IMR-90 (cell line): ENCODE measurements around the gene PPP3CA. TPM values are rescaled to one million over a fixed set of nuclear protein-coding genes. Genes with fewer than 3 reads are reported as not detected.

ENCODE experiments used
- ATAC-seq: fragments of 200-7000 bp; cut with Tn5 transposase; 2 replicates; pipeline ENCODE4 v1.9.1; 2020; ENCODE audit warnings: low read depth, mild to moderate bottlenecking, moderate library complexity
- BruUV-seq: library from RNA; stranded (reverse); fragments of 400-500 nt; replicated peaks from 2 replicates; lab custom pipeline; 2021; lab: Mats Ljungman, UMichigan
- CTCF ChIA-PET: fragments of 300-600 bp; formaldehyde crosslinking; extraction: SDS; loops from one replicate; lab custom pipeline; 2021; ENCODE audit warnings: antibody characterized with exemption; lab: Yijun Ruan, JAX
- POLR2A ChIA-PET: fragments of 300-600 bp; sonication (Branson Sonifier 250); formaldehyde crosslinking; loops from one replicate; lab custom pipeline; 2022; ENCODE audit warnings: antibody characterized with exemption; ENCODE audit not compliant: unreplicated experiment; lab: Charles Lee
- DNase-seq: peaks from one replicate; pipeline ENCODE4 v3.0.0; 2013
- H2AFZ ChIP-seq: replicated peaks from 2 replicates; pipeline ENCODE3; 2013; ENCODE audit warnings: low read length, mild to moderate bottlenecking; ENCODE audit not compliant: poor library complexity
- H2AK5ac ChIP-seq: 2 replicates; pipeline ENCODE4 v1.6.1; 2013; ENCODE audit warnings: low read depth, low read length, inconsistent platforms
- H2AK9ac ChIP-seq: replicated peaks from 2 replicates; pipeline ENCODE3; 2013; ENCODE audit warnings: mild to moderate bottlenecking, low read depth, low read length, moderate library complexity; ENCODE audit not compliant: poor library complexity
- H2BK120ac ChIP-seq: 2 replicates; pipeline ENCODE4 v1.6.1; 2013; ENCODE audit warnings: low read depth, low read length, inconsistent platforms
- H2BK15ac ChIP-seq: 3 replicates; pipeline ENCODE4 v1.6.1; 2013; ENCODE audit warnings: low read depth, low read length, inconsistent platforms
- H2BK20ac ChIP-seq: 2 replicates; pipeline ENCODE4 v1.6.1; 2013; ENCODE audit warnings: low read depth, mild to moderate bottlenecking, inconsistent platforms, low read length, moderate library complexity
- H2BK5ac ChIP-seq: 2 replicates; pipeline ENCODE4 v1.6.1; 2013; ENCODE audit warnings: mild to moderate bottlenecking, low read depth, low read length, inconsistent platforms; ENCODE audit not compliant: poor library complexity, severe bottlenecking
- H3K14ac ChIP-seq: replicated peaks from 2 replicates; pipeline ENCODE4 v1.6.1; 2013; ENCODE audit warnings: low read depth, low read length, inconsistent platforms
- H3K18ac ChIP-seq: 2 replicates; pipeline ENCODE4 v1.6.1; 2013; ENCODE audit warnings: low read depth, low read length, control low read depth
- H3K23ac ChIP-seq: 2 replicates; pipeline ENCODE4 v1.6.1; 2013; ENCODE audit warnings: low read depth, low read length, inconsistent platforms
- H3K27ac ChIP-seq: 2 replicates; pipeline ENCODE4 v1.5.1; 2013; ENCODE audit warnings: mild to moderate bottlenecking, control low read depth, low read length; ENCODE audit not compliant: insufficient read depth
- H3K27me3 ChIP-seq: 2 replicates; pipeline ENCODE4 v1.6.1; 2013; ENCODE audit warnings: low read length; ENCODE audit not compliant: control insufficient read depth, insufficient read depth
- H3K36me3 ChIP-seq: 2 replicates; pipeline ENCODE4 v1.6.1; 2013; ENCODE audit warnings: low read length, mixed read lengths; ENCODE audit not compliant: control insufficient read depth, insufficient read depth
- H3K4ac ChIP-seq: 2 replicates; pipeline ENCODE4 v1.6.1; 2013; ENCODE audit warnings: low read depth, low read length, inconsistent platforms
- H3K4me1 ChIP-seq: 2 replicates; pipeline ENCODE4 v1.6.1; 2013; ENCODE audit warnings: low read length, mixed read lengths; ENCODE audit not compliant: control insufficient read depth, insufficient read depth
- H3K4me2 ChIP-seq: 2 replicates; pipeline ENCODE4 v1.6.1; 2013; ENCODE audit warnings: low read depth, mild to moderate bottlenecking, control low read depth, low read length, moderate library complexity
- H3K4me3 ChIP-seq: 2 replicates; pipeline ENCODE4 v1.5.1; 2013; ENCODE audit warnings: low read depth, mild to moderate bottlenecking, control low read depth, low read length, moderate library complexity; ENCODE audit not compliant: insufficient read depth
- H3K56ac ChIP-seq: 2 replicates; pipeline ENCODE4 v1.6.1; 2013; ENCODE audit warnings: low read length, inconsistent platforms; ENCODE audit not compliant: insufficient read depth; ENCODE audit errors: extremely low read depth
- H3K79me1 ChIP-seq, 2 experiments: 2 replicates each; pipeline ENCODE4 v1.6.1; 2013; ENCODE audit warnings: low read length in 2 of 2, inconsistent platforms in 1 of 2, low read depth in 1 of 2
- H3K9ac ChIP-seq: 2 replicates; pipeline ENCODE4 v1.6.1; 2013; ENCODE audit warnings: low read depth, low read length, control low read depth
- H3K9me1 ChIP-seq: 2 replicates; pipeline ENCODE4 v1.6.1; 2013; ENCODE audit warnings: low read length, inconsistent platforms; ENCODE audit not compliant: insufficient read depth
- H3K9me3 ChIP-seq: 2 replicates; pipeline ENCODE4 v1.6.1; 2013; ENCODE audit warnings: low read length; ENCODE audit not compliant: control insufficient read depth, insufficient read depth
- H4K20me1 ChIP-seq: 2 replicates; pipeline ENCODE4 v1.6.1; 2013; ENCODE audit warnings: low read length, inconsistent platforms; ENCODE audit not compliant: insufficient read depth
- H4K5ac ChIP-seq: 2 replicates; pipeline ENCODE4 v1.6.1; 2013; ENCODE audit warnings: mild to moderate bottlenecking, low read depth, low read length, control low read depth
- H4K8ac ChIP-seq, 2 experiments: 2 replicates each; pipeline ENCODE4 v1.6.1; 2013; ENCODE audit warnings: low read depth in 2 of 2, low read length in 2 of 2, control low read depth in 1 of 2, inconsistent platforms in 1 of 2
- H4K91ac ChIP-seq: 2 replicates; pipeline ENCODE4 v1.6.1; 2013; ENCODE audit warnings: low read depth, low read length, inconsistent platforms; ENCODE audit not compliant: insufficient read depth
- CTCF ChIP-seq: conservative IDR thresholded peaks from 2 replicates; pipeline ENCODE4 v1.5.1; 2012; ENCODE audit warnings: mild to moderate bottlenecking, low read depth, low read length, improper control_type of control experiment
- SMC3 ChIP-seq: fragments of 150-350 bp; IDR thresholded peaks from 2 replicates; pipeline ENCODE4 v1.6.1; 2016; ENCODE audit warnings: low read depth, mild to moderate bottlenecking, antibody characterized with exemption, low read length, moderate library complexity
- WGBS, 2 experiments: methylation state at CpG; one replicate each; pipeline versions ENCODE4 v1.1.5 to v1.1.7; 2013; ENCODE audit warnings: missing lambda C conversion rate in 2 of 2; ENCODE audit not compliant: insufficient read length in 1 of 2; ENCODE audit errors: extremely low coverage in 2 of 2; 5-methylcytosine and 5-hydroxymethylcytosine counted together
- dilution Hi-C: fragments of 300-500 bp; cut with HindIII; formaldehyde crosslinking; loops from one replicate; pipeline ENCODE4 v1.14.3; 2018; ENCODE audit warnings: low sequenced_read_pairs; ENCODE audit not compliant: unreplicated experiment
- in situ Hi-C: fragments of 300-500 bp; cut with MboI; formaldehyde crosslinking; loops from 3 replicates; pipeline ENCODE4 v1.14.3; 2019; ENCODE audit warnings: low sequenced_read_pairs, inconsistent platforms, mixed read lengths
- intact Hi-C: fragments of 100-400 bp; cut with micrococcal nuclease; formaldehyde crosslinking; loops from 2 replicates; pipeline ENCODE4 v1.10.0; 2022
- polyA plus RNA-seq, 3 experiments: library from polyadenylated mRNA; depleted of rRNA; stranded (reverse); fragments of >200 nt; gene quantifications; 2 replicates each; pipeline ENCODE4 v1.2.3, GENCODE V29; 2012; ENCODE audit warnings: low replicate concordance in 1 of 3
- total RNA-seq: library from RNA; depleted of rRNA; stranded (reverse); fragments of >200 nt; gene quantifications from 2 replicates; pipeline ENCODE4 v1.2.3, GENCODE V29; 2012
- TF ChIP-seq, protein P1 (sequence below): fragments of 150-350 bp; IDR thresholded peaks from 2 replicates; pipeline ENCODE4 v1.6.1; 2017; ENCODE audit warnings: mild to moderate bottlenecking, antibody characterized with exemption, low read length, low read depth
- TF ChIP-seq, protein P2 (sequence below): fragments of 150-350 bp; IDR thresholded peaks from 2 replicates; pipeline ENCODE4 v1.6.1; 2016; ENCODE audit warnings: low read depth, mild to moderate bottlenecking, low read length, moderate library complexity, borderline replicate concordance

Gene PPP3CA
- total and polyA plus RNA-seq, 2 of the 4 experiments (the other 2 are of a cell fraction) = 14.5 to 48.6 TPM

DNA sequence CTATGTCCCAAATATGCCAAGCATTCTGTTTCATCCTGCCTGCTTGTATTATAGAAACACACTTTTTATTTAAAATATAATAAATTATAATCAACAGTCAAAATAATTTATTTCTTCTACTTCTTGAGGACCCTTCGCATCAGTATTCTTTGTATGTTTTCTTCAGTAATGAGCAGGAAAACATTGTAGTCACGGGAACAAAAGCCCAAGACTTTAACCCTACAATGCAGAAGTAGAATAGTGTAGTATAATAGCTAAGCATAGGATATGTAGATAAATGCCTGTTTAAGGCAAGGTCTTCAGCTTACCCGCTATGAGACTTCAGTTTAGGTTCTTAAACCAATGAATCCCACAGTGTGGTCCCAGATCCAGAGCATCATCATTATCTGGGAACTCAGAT lies 156.6 kb downstream of the PPP3CA start:
- H2AK5ac ChIP-seq = no peak overlapping the region
- H2BK5ac ChIP-seq = no peak overlapping the region
- no TSS peak for BruUV-seq
- peaks cover 4% of the 10 kb centered on the region for H3K4me1 ChIP-seq
- H3K14ac ChIP-seq = 0 out of 2 replicates have a peak overlapping the region, but pooled peaks have one; percentile 0
- H3K4me3 ChIP-seq = no peak overlapping the region
- intact Hi-C loops = no loop called here
- no peak overlapping the region for H2BK15ac ChIP-seq
- ATAC-seq = no peak
- no CpG with 5 or more reads among the region's 3 CpGs for WGBS, 2 experiments
- H3K23ac ChIP-seq = no peak overlapping the region
- no peak overlapping the region for H3K27ac ChIP-seq
- no peak overlapping the region for H4K91ac ChIP-seq
- no peak overlapping the region for H3K4me2 ChIP-seq
- no peaks in the 10 kb centered on the region; the same call in 1 of the 2 replicates for H4K20me1 ChIP-seq
- H2BK120ac ChIP-seq = no peak overlapping the region
- no peak overlapping the region for H2BK20ac ChIP-seq
- H3K9ac ChIP-seq = no peak overlapping the region
- no peak overlapping the region for H3K18ac ChIP-seq
- H3K79me1 ChIP-seq = peaks cover 13 to 20% of the 10 kb centered on the region in 2 experiments; a peak in 3 of 4 replicates
- DNase-seq = no peak
- POLR2A ChIA-PET = no interaction called here
- H4K8ac ChIP-seq = no peak overlapping the region
- H3K9me3 ChIP-seq = no peaks in the 10 kb centered on the region
- no peak overlapping the region for H4K5ac ChIP-seq
- in situ Hi-C loops = no loop called here
- H2AK9ac ChIP-seq = no peak overlapping the region
- H3K4ac ChIP-seq = no peak overlapping the region
- H2AFZ ChIP-seq = no peak overlapping the region
- H3K27me3 ChIP-seq = no peaks in the 10 kb centered on the region
- dilution Hi-C loops = no loop called here
- TF ChIP-seq SMC3 (no peak), CTCF (no peak)
- TF ChIP-seq, protein P1, sequence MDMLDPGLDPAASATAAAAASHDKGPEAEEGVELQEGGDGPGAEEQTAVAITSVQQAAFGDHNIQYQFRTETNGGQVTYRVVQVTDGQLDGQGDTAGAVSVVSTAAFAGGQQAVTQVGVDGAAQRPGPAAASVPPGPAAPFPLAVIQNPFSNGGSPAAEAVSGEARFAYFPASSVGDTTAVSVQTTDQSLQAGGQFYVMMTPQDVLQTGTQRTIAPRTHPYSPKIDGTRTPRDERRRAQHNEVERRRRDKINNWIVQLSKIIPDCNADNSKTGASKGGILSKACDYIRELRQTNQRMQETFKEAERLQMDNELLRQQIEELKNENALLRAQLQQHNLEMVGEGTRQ = no peak
- TF ChIP-seq, protein P2, sequence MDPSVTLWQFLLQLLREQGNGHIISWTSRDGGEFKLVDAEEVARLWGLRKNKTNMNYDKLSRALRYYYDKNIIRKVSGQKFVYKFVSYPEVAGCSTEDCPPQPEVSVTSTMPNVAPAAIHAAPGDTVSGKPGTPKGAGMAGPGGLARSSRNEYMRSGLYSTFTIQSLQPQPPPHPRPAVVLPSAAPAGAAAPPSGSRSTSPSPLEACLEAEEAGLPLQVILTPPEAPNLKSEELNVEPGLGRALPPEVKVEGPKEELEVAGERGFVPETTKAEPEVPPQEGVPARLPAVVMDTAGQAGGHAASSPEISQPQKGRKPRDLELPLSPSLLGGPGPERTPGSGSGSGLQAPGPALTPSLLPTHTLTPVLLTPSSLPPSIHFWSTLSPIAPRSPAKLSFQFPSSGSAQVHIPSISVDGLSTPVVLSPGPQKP = no peak
- CTCF ChIA-PET = no interaction called here
- H3K56ac ChIP-seq = no peak overlapping the region
- no peaks in the 10 kb centered on the region for H3K9me1 ChIP-seq
- H3K36me3 ChIP-seq = no peaks in the 10 kb centered on the region
